Dermis microvascular lymphatic vessel endothelial cell (primary cell): Measurements from ENCODE around the gene OR1L8. TPM values are rescaled to one million over a fixed set of nuclear protein-coding genes. Genes with fewer than 3 reads are reported as not detected.

Source experiments
- DNase-seq, 2 donors: peaks; one replicate each; pipeline versions ENCODE4 v3.0.0 to v3.0.0-alpha.2; 2010; ENCODE audit warnings: low read depth in 2 of 2
- total RNA-seq: library from RNA; depleted of rRNA; stranded (reverse); fragments of >200 nt; gene quantifications from 2 replicates; pipeline ENCODE4 v1.2.1, GENCODE V29; 2014

OR1L8 gene
- total RNA-seq, 1 donor from 2014 or later, result 0.13 TPM

- no peak for DNase-seq
Observed at GRCh38 chr9:122518226-122518625, 65.0 kb downstream of the OR1L8 start.

Other genes with a start within 250 kb of the OR1L8 start
- gene PTGS1, start 212.4 kb downstream of the OR1L8 start, total RNA-seq, result 1.0 and 1.8 TPM in 2 replicates
- gene OR1J1, start 105.5 kb downstream of the OR1L8 start, total RNA-seq, result not detected in 2 replicates
- not detected in 2 replicates for gene OR1J2, start 72.6 kb downstream of the OR1L8 start, total RNA-seq
- gene OR1J4, start 64.2 kb downstream of the OR1L8 start, total RNA-seq, result under 0.01 TPM in 1 of 2 replicates, not detected in the other
- gene OR1N1, start 56.1 kb downstream of the OR1L8 start, total RNA-seq, result not detected in 2 replicates
- gene OR1N2, start 30.3 kb downstream of the OR1L8 start, total RNA-seq, result not detected in 2 replicates
- not detected in 2 replicates for gene OR1Q1, start 31.4 kb upstream of the OR1L8 start, total RNA-seq
- gene OR1B1, start 74.2 kb upstream of the OR1L8 start, total RNA-seq, result 0.25 and 0.26 TPM in 2 replicates
- gene OR1L1, start 78.3 kb upstream of the OR1L8 start, total RNA-seq, result not detected in 2 replicates
- not detected in 2 replicates for gene OR1L3, start 91.7 kb upstream of the OR1L8 start, total RNA-seq
- gene OR1L4, start 140.6 kb upstream of the OR1L8 start, total RNA-seq, result not detected in 2 replicates
- not detected in 2 replicates for gene OR1L6, start 158.9 kb upstream of the OR1L8 start, total RNA-seq
- not detected in 2 replicates for gene OR5C1, start 205.5 kb upstream of the OR1L8 start, total RNA-seq
- gene OR1K1, start 216.7 kb upstream of the OR1L8 start, total RNA-seq, result not detected in 2 replicates
- 69.7 and 86.1 TPM in 2 replicates for gene PDCL, start 245.2 kb upstream of the OR1L8 start, total RNA-seq